Measurements from ENCODE around the gene ZFP42.

- TF ChIP-seq EZH2 (IDR thresholded peaks at IDR 0.05) (no peak), POLR2AphosphoS5 (IDR thresholded peaks at IDR 0.05; ENCODE audit: borderline replicate concordance, low read depth, low read length) (no peak), FOXP2 (optimal IDR thresholded peaks at IDR 0.05; ENCODE audit: control extremely low read depth, extremely low read length, insufficient read depth) (no peak)
Measured at GRCh38 chr4:187996502-187997177, 1.1 kb downstream of the ZFP42 start.

Data from SK-N-MC (cell line).